Mesenchymal stem cell (in vitro differentiated cells and primary cell): Measurements from ENCODE around the gene ZNF558. TPM values are rescaled to one million over a fixed set of nuclear protein-coding genes. Genes with fewer than 3 reads are reported as not detected.
"Not testable (repeated sequence)": the region's sequence is repeated elsewhere in the genome, so short reads cannot be mapped to it uniquely, and the experiment has no call there.

Experiments used
- DNase-seq: peaks from one replicate; pipeline ENCODE4 v3.0.0-alpha.2; 2013
- H2AFZ ChIP-seq: one replicate; pipeline ENCODE4 v1.6.1; 2013; ENCODE audit warnings: low read depth, mild to moderate bottlenecking, control low read depth, inconsistent platforms, low read length, moderate library complexity
- H2AK5ac ChIP-seq: 2 replicates; pipeline ENCODE4 v1.6.1; 2013; ENCODE audit warnings: low read length, moderate library complexity, mild to moderate bottlenecking, inconsistent platforms; ENCODE audit not compliant: severe bottlenecking
- H2BK120ac ChIP-seq: one replicate; pipeline ENCODE4 v1.6.1; 2013; ENCODE audit warnings: low read depth, mild to moderate bottlenecking, inconsistent platforms, low read length, moderate library complexity
- H2BK12ac ChIP-seq, 2 experiments: one replicate each; pipeline ENCODE4 v1.6.1; 2013; ENCODE audit warnings: inconsistent platforms in 2 of 2, low read length in 2 of 2, mild to moderate bottlenecking in 2 of 2, moderate library complexity in 2 of 2, control low read depth in 1 of 2
- H2BK15ac ChIP-seq: one replicate; pipeline ENCODE4 v1.6.1; 2013; ENCODE audit warnings: mild to moderate bottlenecking, low read depth, inconsistent platforms; ENCODE audit not compliant: poor library complexity, severe bottlenecking
- H2BK5ac ChIP-seq: 2 replicates; pipeline ENCODE4 v1.6.1; 2013; ENCODE audit warnings: low read depth, mild to moderate bottlenecking, low read length, control low read depth, inconsistent platforms; ENCODE audit not compliant: poor library complexity, severe bottlenecking
- H3K14ac ChIP-seq, 2 experiments: one replicate each; pipeline ENCODE4 v1.6.1; 2013; ENCODE audit warnings: inconsistent platforms in 2 of 2, low read length in 2 of 2, control low read depth in 1 of 2, mild to moderate bottlenecking in 1 of 2, moderate library complexity in 1 of 2
- H3K18ac ChIP-seq, 2 experiments: one replicate each; pipeline ENCODE4 v1.6.1; 2013; ENCODE audit warnings: inconsistent platforms in 2 of 2, low read length in 2 of 2, control low read depth in 1 of 2, low read depth in 1 of 2, mild to moderate bottlenecking in 1 of 2
- H3K23ac ChIP-seq, 2 experiments: one replicate each; pipeline ENCODE4 v1.6.1; 2013; ENCODE audit warnings: inconsistent platforms in 2 of 2, low read length in 2 of 2, mild to moderate bottlenecking in 2 of 2, moderate library complexity in 2 of 2, control low read depth in 1 of 2
- H3K27ac ChIP-seq: 2 replicates; pipeline ENCODE4 v1.5.1; 2013; ENCODE audit warnings: mild to moderate bottlenecking, moderate library complexity, low read length, control low read depth, inconsistent platforms; ENCODE audit not compliant: poor library complexity, severe bottlenecking
- H3K27me3 ChIP-seq, 2 experiments: 2 replicates each; pipeline versions ENCODE4 v1.6.1 to v1.7.0; 2013; ENCODE audit warnings: low read length in 2 of 2, mild to moderate bottlenecking in 2 of 2, moderate library complexity in 2 of 2, control low read depth in 1 of 2, inconsistent platforms in 1 of 2; ENCODE audit not compliant: control insufficient read depth in 1 of 2, insufficient read depth in 1 of 2
- H3K36me3 ChIP-seq, 2 experiments: 2 replicates each; pipeline versions ENCODE4 v1.6.1 to v1.7.0; 2013; ENCODE audit warnings: low read length in 2 of 2, control low read depth in 1 of 2, inconsistent platforms in 1 of 2, low read depth in 1 of 2, mild to moderate bottlenecking in 1 of 2; ENCODE audit not compliant: insufficient read depth in 2 of 2, control insufficient read depth in 1 of 2
- H3K4ac ChIP-seq, 2 experiments: one replicate each; pipeline ENCODE4 v1.6.1; 2013; ENCODE audit warnings: inconsistent platforms in 2 of 2, low read length in 2 of 2, mild to moderate bottlenecking in 2 of 2, moderate library complexity in 2 of 2, control low read depth in 1 of 2, low read depth in 1 of 2
- H3K4me1 ChIP-seq: 2 replicates; pipeline ENCODE4 v1.6.1; 2013; ENCODE audit warnings: low read depth, low read length, control low read depth; ENCODE audit not compliant: control insufficient read depth, insufficient read depth
- H3K4me2 ChIP-seq: 2 replicates; pipeline ENCODE4 v1.6.1; 2013; ENCODE audit warnings: low read length, mild to moderate bottlenecking, inconsistent platforms; ENCODE audit not compliant: poor library complexity, severe bottlenecking
- H3K4me3 ChIP-seq, 2 experiments: 2 replicates each; pipeline versions ENCODE4 v1.5.1 to v1.7.0; 2013; ENCODE audit warnings: low read length in 2 of 2, mild to moderate bottlenecking in 2 of 2, control low read depth in 1 of 2, low read depth in 1 of 2; ENCODE audit not compliant: insufficient read depth in 1 of 2
- H3K79me1 ChIP-seq: replicated peaks from 2 replicates; pipeline ENCODE4 v1.6.1; 2013; ENCODE audit warnings: mild to moderate bottlenecking, control low read depth, low read length, inconsistent platforms; ENCODE audit not compliant: poor library complexity, severe bottlenecking
- H3K9ac ChIP-seq: 2 replicates; pipeline ENCODE4 v1.7.0; 2013; ENCODE audit warnings: mild to moderate bottlenecking, low read length, moderate library complexity
- H3K9me3 ChIP-seq: 2 replicates; pipeline ENCODE4 v1.7.0; 2013; ENCODE audit warnings: mild to moderate bottlenecking, low read length; ENCODE audit not compliant: control insufficient read depth
- H4K8ac ChIP-seq: one replicate; pipeline ENCODE4 v1.6.1; 2013; ENCODE audit warnings: inconsistent platforms, mild to moderate bottlenecking, low read length, moderate library complexity
- H4K91ac ChIP-seq: one replicate; pipeline ENCODE4 v1.6.1; 2013; ENCODE audit warnings: mild to moderate bottlenecking, low read length, inconsistent platforms
- WGBS: methylation state at CpG from one replicate; pipeline ENCODE4 v1.1.7; 2013; ENCODE audit warnings: mixed read lengths; 5-methylcytosine and 5-hydroxymethylcytosine counted together
- small RNA-seq: library from polyadenylated mRNA; stranded (forward); fragments of <200 nt; extraction: miRNeasy Mini kit (QIAGEN cat#:217004); gene quantifications from one replicate; pipeline ENCODE3, GENCODE V24; 2013; ENCODE audit warnings: low read depth

The ZNF558 gene

DNA sequence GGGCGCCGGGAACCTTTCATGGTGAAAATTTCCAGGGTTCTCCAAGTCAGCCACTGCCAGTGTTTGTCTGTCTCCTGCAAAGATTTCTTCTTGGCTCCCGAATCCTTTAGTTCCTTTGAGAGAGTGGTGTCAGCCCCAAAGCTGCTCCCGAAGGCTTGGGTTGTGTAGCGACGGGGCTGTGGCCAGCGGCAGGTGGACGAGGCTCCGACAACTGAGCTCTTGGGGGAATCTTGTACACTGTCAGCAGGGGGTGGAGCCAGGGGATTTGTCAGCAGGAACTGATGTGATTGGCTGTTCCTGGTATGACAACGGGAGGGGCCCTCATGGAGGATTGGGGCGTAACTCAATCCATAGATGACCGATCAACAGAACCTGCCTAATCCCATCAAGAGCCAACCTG lies 58.5 kb downstream of the ZNF558 start:
- H2BK15ac ChIP-seq, H2BK5ac ChIP-seq, H2AK5ac ChIP-seq, H2BK12ac ChIP-seq, H3K9ac ChIP-seq, DNase-seq, H3K36me3 ChIP-seq, H4K8ac ChIP-seq, H3K4me2 ChIP-seq, H3K9me3 ChIP-seq, H3K27ac ChIP-seq, H3K4ac ChIP-seq, H3K4me3 ChIP-seq, H3K18ac ChIP-seq, H3K23ac ChIP-seq, H3K79me1 ChIP-seq, H3K14ac ChIP-seq, H2AFZ ChIP-seq, H3K27me3 ChIP-seq, H4K91ac ChIP-seq, H2BK120ac ChIP-seq, H3K4me1 ChIP-seq: not testable (repeated sequence)
- no CpG with 5 or more reads among the region's 12 CpGs for WGBS

DNA sequence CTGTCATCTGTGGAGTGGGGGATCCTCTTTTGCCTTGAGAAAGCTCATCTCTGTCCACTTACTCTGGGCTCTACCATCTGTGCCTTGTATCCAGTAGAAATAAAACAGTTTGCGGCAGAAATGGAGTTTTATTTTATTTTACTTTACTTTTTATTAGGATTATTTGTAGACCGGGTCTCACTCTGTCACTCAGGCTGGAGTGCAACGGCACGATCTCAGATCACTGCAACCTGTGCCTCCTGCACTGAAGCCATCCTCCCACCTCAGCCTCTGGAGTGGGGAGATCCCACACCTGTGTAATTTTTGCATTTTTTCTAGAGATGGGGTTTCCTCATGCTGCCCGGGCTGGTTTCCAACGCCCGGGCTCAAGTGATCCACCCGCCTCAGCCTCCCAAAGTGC lies 62.8 kb downstream of the ZNF558 start:
- not testable (repeated sequence) for H2BK5ac ChIP-seq, H4K8ac ChIP-seq, H3K79me1 ChIP-seq, H2BK15ac ChIP-seq, H3K27me3 ChIP-seq, H2BK120ac ChIP-seq, H4K91ac ChIP-seq, H3K23ac ChIP-seq, H3K14ac ChIP-seq, H3K4ac ChIP-seq, H3K4me2 ChIP-seq, DNase-seq, H3K27ac ChIP-seq, H3K9ac ChIP-seq, H2AK5ac ChIP-seq, H3K36me3 ChIP-seq, H2AFZ ChIP-seq, H3K9me3 ChIP-seq, H3K4me3 ChIP-seq, H3K4me1 ChIP-seq, H3K18ac ChIP-seq, H2BK12ac ChIP-seq
- WGBS, result no CpG with 5 or more reads among the region's 8 CpGs

DNA sequence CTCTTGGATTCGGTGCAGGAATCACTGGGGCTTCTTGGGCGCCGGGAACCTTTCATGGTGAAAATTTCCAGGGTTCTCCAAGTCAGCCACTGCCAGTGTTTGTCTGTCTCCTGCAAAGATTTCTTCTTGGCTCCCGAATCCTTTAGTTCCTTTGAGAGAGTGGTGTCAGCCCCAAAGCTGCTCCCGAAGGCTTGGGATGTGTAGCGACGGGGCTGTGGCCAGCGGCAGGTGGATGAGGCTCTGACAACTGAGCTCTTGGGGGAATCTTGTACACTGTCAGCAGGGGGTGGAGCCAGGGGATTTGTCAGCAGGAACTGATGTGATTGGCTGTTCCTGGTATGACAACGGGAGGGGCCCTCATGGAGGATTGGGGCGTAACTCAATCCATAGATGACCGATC lies 64.8 kb downstream of the ZNF558 start:
- H3K9ac ChIP-seq, H3K27me3 ChIP-seq, H2BK120ac ChIP-seq, H3K27ac ChIP-seq, H2AFZ ChIP-seq, H3K4ac ChIP-seq, H3K79me1 ChIP-seq, H3K23ac ChIP-seq, H3K4me3 ChIP-seq, H4K91ac ChIP-seq, DNase-seq, H4K8ac ChIP-seq, H3K4me1 ChIP-seq, H3K14ac ChIP-seq, H2BK5ac ChIP-seq, H2BK15ac ChIP-seq, H3K36me3 ChIP-seq, H3K18ac ChIP-seq, H3K9me3 ChIP-seq, H3K4me2 ChIP-seq, H2BK12ac ChIP-seq, H2AK5ac ChIP-seq: not testable (repeated sequence)
- no CpG with 5 or more reads among the region's 11 CpGs for WGBS

Small RNAs within 50 kb of the gene (small RNA-seq; reads per million reads assigned to genes)
- gene AC012616.1, result not detected
